NCI-H510A (cell line): ENCODE results near the gene PLCE1.

ENCODE experiments used
- DNase-seq: peaks from one replicate; lab custom pipeline; 2025; lab: John Stamatoyannopoulos, UW

The PLCE1 gene

GRCh38 chr10:93994438-93994801 lies 689 bp downstream of the PLCE1 start:
- DNase-seq, result no peak

- DNase-seq, result no peak
Measured at GRCh38 chr10:93995182-93995581, 1.5 kb downstream of the PLCE1 start.

GRCh38 chr10:93995598-93996271 lies 2.0 kb downstream of the PLCE1 start:
- no peak for DNase-seq

- no peak for DNase-seq
Measured at GRCh38 chr10:93996551-93996950, 2.8 kb downstream of the PLCE1 start.

GRCh38 chr10:93997546-93997945 lies 3.8 kb downstream of the PLCE1 start:
- DNase-seq, result no peak

GRCh38 chr10:93999401-93999851 lies 5.7 kb downstream of the PLCE1 start:
- no peak for DNase-seq

GRCh38 chr10:94000638-94001415 lies 7.1 kb downstream of the PLCE1 start:
- no peak for DNase-seq

GRCh38 chr10:94001416-94001810 lies 7.7 kb downstream of the PLCE1 start:
- DNase-seq, result no peak

GRCh38 chr10:94002156-94002555 lies 8.4 kb downstream of the PLCE1 start:
- DNase-seq, result no peak

- DNase-seq, result no peak
Measured at GRCh38 chr10:94003488-94003887, 9.8 kb downstream of the PLCE1 start.

GRCh38 chr10:94005050-94005449 lies 11.3 kb downstream of the PLCE1 start:
- no peak for DNase-seq

- no peak for DNase-seq
Measured at GRCh38 chr10:94006591-94007550, 13.1 kb downstream of the PLCE1 start.

GRCh38 chr10:94008526-94008925 lies 14.8 kb downstream of the PLCE1 start:
- no peak for DNase-seq

GRCh38 chr10:94010116-94010515 lies 16.4 kb downstream of the PLCE1 start:
- no peak for DNase-seq

- no peak for DNase-seq
Measured at GRCh38 chr10:94010886-94011285, 17.2 kb downstream of the PLCE1 start.

GRCh38 chr10:94011296-94011695 lies 17.6 kb downstream of the PLCE1 start:
- no peak for DNase-seq

GRCh38 chr10:94012834-94013233 lies 19.1 kb downstream of the PLCE1 start:
- DNase-seq, result no peak

GRCh38 chr10:94013331-94013760 lies 19.6 kb downstream of the PLCE1 start:
- DNase-seq, result no peak

GRCh38 chr10:94014304-94014703 lies 20.6 kb downstream of the PLCE1 start:
- DNase-seq, result no peak

GRCh38 chr10:94016727-94017714 lies 23.3 kb downstream of the PLCE1 start:
- no peak for DNase-seq

- DNase-seq, result no peak
Measured at GRCh38 chr10:94018107-94018506, 24.4 kb downstream of the PLCE1 start.
